GM18505 (cell line): ENCODE measurements around the gene AKR1B1.

Source experiments
- ATAC-seq: cut with Tn5 transposase; IDR thresholded peaks from one replicate; pipeline ENCODE4 v1.9.1; 2021; ENCODE audit not compliant: unreplicated experiment
- POLR2A ChIP-seq: IDR thresholded peaks from 4 replicates; pipeline ENCODE4 v1.6.1; 2011; ENCODE audit warnings: borderline replicate concordance; ENCODE audit not compliant: insufficient read depth, insufficient read length; ENCODE audit errors: extremely low read depth

The AKR1B1 gene

DNA sequence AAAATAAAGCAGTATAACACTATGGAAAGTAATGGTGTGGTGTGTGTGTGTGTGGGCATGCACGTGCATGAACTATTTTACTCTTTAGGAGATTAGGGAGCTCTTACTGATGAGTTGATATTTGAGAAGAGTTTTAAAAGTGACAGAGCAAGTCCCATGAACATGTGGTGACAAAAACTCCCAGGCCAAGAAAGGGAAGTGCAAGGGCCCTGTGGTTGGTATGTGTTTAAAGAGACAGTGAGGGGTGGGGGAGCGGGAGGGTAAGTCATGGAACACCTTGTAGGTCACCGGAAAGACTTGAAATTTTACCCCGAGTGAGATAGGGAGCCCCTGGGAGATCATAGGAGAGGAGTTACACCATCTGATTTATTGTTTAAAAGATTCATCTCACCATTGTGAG, 63.3 kb downstream of the AKR1B1 start:
- TF ChIP-seq POLR2A = no peak
- ATAC-seq = no peak

- ATAC-seq = no peak
- no peak for TF ChIP-seq POLR2A
These were observed 64.8 kb downstream of the AKR1B1 start for GRCh38 chr7:134394056-134394455.
